KOPT-K1 (cell line): ENCODE measurements around the gene KRTAP3-1.

Source experiments
- H3K27ac ChIP-seq: fragments of 200-600 bp; sonication (generic); 2 replicates; pipeline ENCODE4 v1.5.1; 2016; ENCODE audit warnings: antibody characterized with exemption, mild to moderate bottlenecking, low read depth, low read length; ENCODE audit not compliant: poor library complexity, severe bottlenecking
- H3K36me3 ChIP-seq: fragments of 200-600 bp; sonication (generic); 2 replicates; pipeline ENCODE4 v1.5.1; 2017; ENCODE audit warnings: antibody characterized with exemption, mild to moderate bottlenecking, low read length, moderate library complexity; ENCODE audit not compliant: insufficient read depth
- H3K9me3 ChIP-seq: fragments of 200-600 bp; sonication (generic); 2 replicates; pipeline ENCODE4 v1.5.1; 2017; ENCODE audit warnings: antibody characterized with exemption, low read length, mild to moderate bottlenecking; ENCODE audit not compliant: insufficient read depth, poor library complexity, severe bottlenecking

KRTAP3-1 gene

GRCh38 chr17:41026715-41027471, 18.0 kb upstream of the KRTAP3-1 start, which contains the start of gene KRTAP1-5:
TSS of gene KRTAP1-5 (minus strand) at chr17:41027208. CDS start at chr17:41027155, 53 bp downstream.
- Histone ChIP-seq H3K36me3 (no peaks in the 10 kb centered on the region), H3K27ac (no peak within 1 kb of the TSS), H3K9me3 (no peaks in the 10 kb centered on the region)

GRCh38 chr17:41024697-41025096, 15.8 kb upstream of the KRTAP3-1 start:
- H3K36me3 ChIP-seq, result no peaks in the 10 kb centered on the region
- no peaks in the 10 kb centered on the region for H3K9me3 ChIP-seq
- H3K27ac ChIP-seq, result no peak overlapping the region

GRCh38 chr17:41020336-41020735, 11.4 kb upstream of the KRTAP3-1 start:
- H3K27ac ChIP-seq, result no peak overlapping the region
- H3K9me3 ChIP-seq, result no peaks in the 10 kb centered on the region
- H3K36me3 ChIP-seq, result no peaks in the 10 kb centered on the region

GRCh38 chr17:41019415-41019814, 10.5 kb upstream of the KRTAP3-1 start:
- no peak overlapping the region for H3K27ac ChIP-seq
- no peaks in the 10 kb centered on the region for H3K36me3 ChIP-seq
- H3K9me3 ChIP-seq, result no peaks in the 10 kb centered on the region

- H3K27ac ChIP-seq, result no peak overlapping the region
- no peaks in the 10 kb centered on the region for H3K36me3 ChIP-seq
- H3K9me3 ChIP-seq, result no peaks in the 10 kb centered on the region
These were observed 9.6 kb upstream of the KRTAP3-1 start for GRCh38 chr17:41018541-41018940.

- H3K27ac ChIP-seq, result no peak overlapping the region
- no peaks in the 10 kb centered on the region for H3K36me3 ChIP-seq
- no peaks in the 10 kb centered on the region for H3K9me3 ChIP-seq
These were observed 7.8 kb upstream of the KRTAP3-1 start for GRCh38 chr17:41016578-41017215.

GRCh38 chr17:41015454-41015853, 6.5 kb upstream of the KRTAP3-1 start:
- no peak overlapping the region for H3K27ac ChIP-seq
- H3K9me3 ChIP-seq, result no peaks in the 10 kb centered on the region
- H3K36me3 ChIP-seq, result no peaks in the 10 kb centered on the region

- Histone ChIP-seq H3K9me3 (no peaks in the 10 kb centered on the region), H3K36me3 (no peaks in the 10 kb centered on the region), H3K27ac (no peak overlapping the region)
These were observed 4.7 kb upstream of the KRTAP3-1 start for GRCh38 chr17:41013606-41014005.

GRCh38 chr17:41013181-41013580, 4.3 kb upstream of the KRTAP3-1 start:
- H3K27ac ChIP-seq, result no peak overlapping the region
- H3K36me3 ChIP-seq, result no peaks in the 10 kb centered on the region
- H3K9me3 ChIP-seq, result no peaks in the 10 kb centered on the region

- no peaks in the 10 kb centered on the region for H3K9me3 ChIP-seq
- H3K27ac ChIP-seq, result no peak overlapping the region
- H3K36me3 ChIP-seq, result no peaks in the 10 kb centered on the region
These were observed 3.6 kb upstream of the KRTAP3-1 start for GRCh38 chr17:41012326-41013120.

- H3K9me3 ChIP-seq, result no peaks in the 10 kb centered on the region
- H3K27ac ChIP-seq, result no peak overlapping the region
These were observed 1.5 kb upstream of the KRTAP3-1 start for GRCh38 chr17:41010441-41010840.

GRCh38 chr17:41009936-41010335, 1.0 kb upstream of the KRTAP3-1 start:
- Histone ChIP-seq H3K9me3 (no peaks in the 10 kb centered on the region), H3K27ac (no peak overlapping the region), H3K36me3 (no peaks in the 10 kb centered on the region)

More at GRCh38 chr17:41010441-41010840, 1.5 kb upstream of the KRTAP3-1 start:
- no peaks in the 10 kb centered on the region for H3K36me3 ChIP-seq

GRCh38 chr17:41009301-41009760, 403 bp upstream of the KRTAP3-1 start:
- H3K36me3 ChIP-seq, result no peaks in the 10 kb centered on the region
- H3K27ac ChIP-seq, result no peak overlapping the region
- H3K9me3 ChIP-seq, result no peaks in the 10 kb centered on the region

- Histone ChIP-seq H3K27ac (no peak overlapping the region), H3K9me3 (no peaks in the 10 kb centered on the region), H3K36me3 (no peaks in the 10 kb centered on the region)
These were observed 4.5 kb downstream of the KRTAP3-1 start for GRCh38 chr17:41004397-41004796.

- H3K9me3 ChIP-seq, result no peaks in the 10 kb centered on the region
- no peaks in the 10 kb centered on the region for H3K36me3 ChIP-seq
- H3K27ac ChIP-seq, result no peak overlapping the region
These were observed 5.0 kb downstream of the KRTAP3-1 start for GRCh38 chr17:41003926-41004325.
